HG03139 (cell line): ENCODE data around the gene EYA4.

Experiments
- ATAC-seq: cut with Tn5 transposase; IDR thresholded peaks from one replicate; pipeline ENCODE4 v1.9.1; 2021; ENCODE audit not compliant: unreplicated experiment

EYA4 gene

GRCh38 chr6:133288662-133289061, 47.5 kb downstream of the EYA4 start:
- no peak for ATAC-seq

GRCh38 chr6:133289733-133290306, 48.7 kb downstream of the EYA4 start:
- ATAC-seq = no peak

GRCh38 chr6:133290930-133291329, 49.8 kb downstream of the EYA4 start:
- no peak for ATAC-seq

GRCh38 chr6:133291671-133292070, 50.5 kb downstream of the EYA4 start:
- no peak for ATAC-seq

GRCh38 chr6:133297657-133298056, 56.5 kb downstream of the EYA4 start:
- ATAC-seq = no peak

- no peak for ATAC-seq
These were observed 57.2 kb downstream of the EYA4 start for GRCh38 chr6:133298335-133298734.

- no peak for ATAC-seq
These were observed 57.6 kb downstream of the EYA4 start for GRCh38 chr6:133298801-133299200.

GRCh38 chr6:133300896-133301295, 59.7 kb downstream of the EYA4 start:
- ATAC-seq = no peak

GRCh38 chr6:133301835-133302234, 60.7 kb downstream of the EYA4 start:
- ATAC-seq = no peak

- ATAC-seq = no peak
These were observed 65.8 kb downstream of the EYA4 start for GRCh38 chr6:133306931-133307330.

GRCh38 chr6:133309579-133309978, 68.4 kb downstream of the EYA4 start:
- no peak for ATAC-seq

- ATAC-seq = no peak
These were observed 70.8 kb downstream of the EYA4 start for GRCh38 chr6:133312006-133312405.

- ATAC-seq = no peak
These were observed 71.9 kb downstream of the EYA4 start for GRCh38 chr6:133313068-133313467.

- no peak for ATAC-seq
These were observed 73.8 kb downstream of the EYA4 start for GRCh38 chr6:133314947-133315346.

GRCh38 chr6:133315811-133316210, 74.7 kb downstream of the EYA4 start:
- no peak for ATAC-seq

- ATAC-seq = no peak
These were observed 76.5 kb downstream of the EYA4 start for GRCh38 chr6:133317704-133318103.

- no peak for ATAC-seq
These were observed 85.4 kb downstream of the EYA4 start for GRCh38 chr6:133326584-133326983.

GRCh38 chr6:133333852-133334251, 92.7 kb downstream of the EYA4 start:
- no peak for ATAC-seq

GRCh38 chr6:133337308-133337707, 96.2 kb downstream of the EYA4 start:
- no peak for ATAC-seq

- no peak for ATAC-seq
These were observed 98.6 kb downstream of the EYA4 start for GRCh38 chr6:133339543-133340384.

- ATAC-seq = no peak
These were observed 99.4 kb downstream of the EYA4 start for GRCh38 chr6:133340557-133340956.

GRCh38 chr6:133341607-133342158, 100.5 kb downstream of the EYA4 start:
- no peak for ATAC-seq
